ENCODE measurements around the gene MAPK9.

Gene MAPK9

DNA sequence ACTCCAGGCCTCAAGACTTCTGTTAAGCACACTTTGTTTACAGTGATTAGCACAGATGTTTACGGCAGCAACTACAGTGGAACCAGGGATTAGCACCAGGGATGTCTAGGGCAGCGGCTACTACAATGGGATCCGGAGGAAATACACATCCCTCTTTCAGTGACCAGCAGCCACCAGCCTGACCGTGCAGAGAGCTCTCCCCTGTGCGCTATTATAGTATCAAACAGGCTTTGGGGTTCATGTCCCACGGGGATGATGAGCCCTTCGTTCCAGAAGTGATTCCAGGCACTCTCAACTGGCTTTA lies 39.7 kb upstream of the MAPK9 start:
- TF ChIP-seq, protein P1, sequence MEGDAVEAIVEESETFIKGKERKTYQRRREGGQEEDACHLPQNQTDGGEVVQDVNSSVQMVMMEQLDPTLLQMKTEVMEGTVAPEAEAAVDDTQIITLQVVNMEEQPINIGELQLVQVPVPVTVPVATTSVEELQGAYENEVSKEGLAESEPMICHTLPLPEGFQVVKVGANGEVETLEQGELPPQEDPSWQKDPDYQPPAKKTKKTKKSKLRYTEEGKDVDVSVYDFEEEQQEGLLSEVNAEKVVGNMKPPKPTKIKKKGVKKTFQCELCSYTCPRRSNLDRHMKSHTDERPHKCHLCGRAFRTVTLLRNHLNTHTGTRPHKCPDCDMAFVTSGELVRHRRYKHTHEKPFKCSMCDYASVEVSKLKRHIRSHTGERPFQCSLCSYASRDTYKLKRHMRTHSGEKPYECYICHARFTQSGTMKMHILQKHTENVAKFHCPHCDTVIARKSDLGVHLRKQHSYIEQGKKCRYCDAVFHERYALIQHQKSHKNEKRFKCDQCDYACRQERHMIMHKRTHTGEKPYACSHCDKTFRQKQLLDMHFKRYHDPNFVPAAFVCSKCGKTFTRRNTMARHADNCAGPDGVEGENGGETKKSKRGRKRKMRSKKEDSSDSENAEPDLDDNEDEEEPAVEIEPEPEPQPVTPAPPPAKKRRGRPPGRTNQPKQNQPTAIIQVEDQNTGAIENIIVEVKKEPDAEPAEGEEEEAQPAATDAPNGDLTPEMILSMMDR (conservative IDR thresholded peaks at IDR 0.05; ENCODE audit: control insufficient read depth, insufficient read depth, low read depth, low read length) = no peak
- DNase-seq (ENCODE audit: low read depth) = no peak
- no peak overlapping the region for H3K4me3 ChIP-seq (ENCODE audit: control insufficient read depth, low read depth, low read length)

DNA sequence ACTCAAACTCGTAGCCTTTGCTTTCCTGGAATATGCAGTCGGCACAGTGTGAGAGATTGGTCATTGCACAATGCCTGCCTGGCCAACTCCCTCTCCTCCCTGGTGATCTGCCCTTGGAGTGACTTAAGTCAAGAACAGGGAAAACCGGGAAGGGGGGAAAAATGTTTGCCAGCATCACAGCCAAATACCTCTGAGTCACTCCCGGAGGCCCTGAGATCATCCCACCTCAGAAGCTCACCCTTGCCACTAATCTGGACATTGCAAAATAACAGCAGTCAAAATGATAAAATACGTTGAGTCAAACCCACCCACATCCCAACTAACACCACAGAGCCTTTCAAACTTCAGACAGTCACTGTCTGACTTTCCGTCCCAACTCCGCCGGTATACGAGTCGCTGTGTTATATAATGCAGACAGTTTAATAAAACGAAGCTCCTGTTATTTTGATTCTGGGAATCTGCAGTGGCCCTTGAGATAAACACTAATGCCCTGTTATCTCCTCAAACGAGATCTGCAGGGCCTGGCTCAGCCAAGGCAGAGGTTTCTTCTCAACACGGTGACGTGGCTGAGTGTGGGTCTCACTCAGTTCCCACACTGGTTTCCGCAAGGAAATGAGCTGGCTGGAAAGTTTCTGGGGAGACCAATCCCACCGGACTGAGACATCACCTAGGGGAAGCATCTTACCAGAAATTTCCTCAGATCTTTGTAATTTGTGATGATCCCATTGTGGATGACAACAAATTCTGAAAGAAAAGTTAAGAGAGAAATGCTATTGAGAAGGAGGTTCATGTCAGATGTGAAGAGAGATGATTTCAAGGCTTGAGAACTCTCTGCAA lies 39.1 kb upstream of the MAPK9 start:
- H3K4me3 ChIP-seq (ENCODE audit: control insufficient read depth, low read depth, low read length) = no peak overlapping the region
- DNase-seq (ENCODE audit: low read depth) = peak; percentile 100
- TF ChIP-seq, protein P1 (conservative IDR thresholded peaks at IDR 0.05; ENCODE audit: control insufficient read depth, insufficient read depth, low read depth, low read length) = no peak

DNA sequence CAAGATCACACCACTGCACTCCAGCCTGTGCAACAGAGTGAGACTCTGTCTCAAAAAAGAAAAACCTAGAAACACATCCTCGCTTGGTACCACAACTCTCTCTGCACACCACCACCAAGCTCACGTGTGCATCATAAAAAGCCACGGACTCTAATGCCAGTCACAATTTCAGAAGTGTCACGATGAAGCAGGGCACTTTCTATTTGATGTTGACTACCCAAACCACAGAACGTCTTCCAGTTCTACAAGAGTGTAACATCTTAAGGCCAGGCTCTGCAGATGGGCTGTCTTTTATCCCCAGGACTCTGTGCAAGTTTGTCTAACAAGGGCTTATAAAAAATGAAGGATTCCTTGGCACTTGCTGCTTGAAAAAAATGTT lies 38.4 kb upstream of the MAPK9 start:
- no peak overlapping the region for H3K4me3 ChIP-seq (ENCODE audit: control insufficient read depth, low read depth, low read length)
- DNase-seq (ENCODE audit: low read depth) = no peak
- TF ChIP-seq, protein P1 (conservative IDR thresholded peaks at IDR 0.05; ENCODE audit: control insufficient read depth, insufficient read depth, low read depth, low read length) = no peak

DNA sequence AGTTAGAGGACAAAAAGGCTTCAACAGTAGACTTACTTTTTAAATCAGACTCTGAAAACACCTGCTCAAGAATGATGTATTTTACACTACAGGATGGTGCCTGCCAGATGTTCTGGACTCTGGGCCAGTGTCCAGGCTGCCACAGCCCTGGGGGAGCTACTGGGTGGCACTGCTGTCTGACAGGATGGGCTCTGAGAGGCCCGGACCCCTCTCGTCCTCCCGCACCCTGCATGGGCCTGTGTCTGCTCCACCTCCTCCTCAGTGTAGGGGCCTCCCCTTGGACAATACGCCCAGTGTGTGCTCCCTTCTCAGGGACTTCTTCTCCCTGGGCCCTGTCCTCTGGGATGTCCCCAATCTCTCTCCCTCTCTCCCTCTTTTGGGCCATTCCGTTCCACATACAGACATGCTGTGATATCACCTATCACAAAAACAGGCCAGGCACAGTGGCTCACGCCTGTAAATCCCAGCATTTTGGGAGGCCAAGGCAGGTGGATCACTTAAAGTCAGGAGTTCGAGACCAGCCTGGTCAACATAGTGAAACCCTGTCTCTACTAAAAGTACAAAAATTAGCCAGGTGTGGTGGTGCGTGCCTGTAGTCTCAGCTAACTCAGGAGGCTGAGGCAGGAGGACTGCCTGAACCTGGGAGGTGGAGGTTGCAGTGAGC lies 37.9 kb upstream of the MAPK9 start:
- H3K4me3 ChIP-seq (ENCODE audit: control insufficient read depth, low read depth, low read length) = no peak overlapping the region
- TF ChIP-seq, protein P1 (conservative IDR thresholded peaks at IDR 0.05; ENCODE audit: control insufficient read depth, insufficient read depth, low read depth, low read length) = no peak
- no peak for DNase-seq (ENCODE audit: low read depth)

DNA sequence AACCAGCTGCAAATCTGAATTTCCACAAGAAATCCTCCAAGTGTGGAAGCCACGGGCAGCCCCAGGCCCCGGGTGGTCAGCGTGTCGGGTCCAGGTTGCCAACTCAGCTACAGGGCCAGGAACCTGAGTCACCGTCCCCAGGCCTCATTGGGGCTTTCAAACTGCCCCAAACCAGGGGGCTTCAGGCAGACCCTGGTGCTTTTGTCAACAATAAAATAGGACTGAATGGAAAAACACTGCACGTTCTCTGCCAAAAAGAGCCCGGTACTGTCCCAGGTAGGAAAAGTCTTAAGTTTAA lies 37.2 kb upstream of the MAPK9 start:
- no peak for DNase-seq (ENCODE audit: low read depth)
- no peak overlapping the region for H3K4me3 ChIP-seq (ENCODE audit: control insufficient read depth, low read depth, low read length)
- TF ChIP-seq, protein P1 (conservative IDR thresholded peaks at IDR 0.05; ENCODE audit: control insufficient read depth, insufficient read depth, low read depth, low read length) = no peak

DNA sequence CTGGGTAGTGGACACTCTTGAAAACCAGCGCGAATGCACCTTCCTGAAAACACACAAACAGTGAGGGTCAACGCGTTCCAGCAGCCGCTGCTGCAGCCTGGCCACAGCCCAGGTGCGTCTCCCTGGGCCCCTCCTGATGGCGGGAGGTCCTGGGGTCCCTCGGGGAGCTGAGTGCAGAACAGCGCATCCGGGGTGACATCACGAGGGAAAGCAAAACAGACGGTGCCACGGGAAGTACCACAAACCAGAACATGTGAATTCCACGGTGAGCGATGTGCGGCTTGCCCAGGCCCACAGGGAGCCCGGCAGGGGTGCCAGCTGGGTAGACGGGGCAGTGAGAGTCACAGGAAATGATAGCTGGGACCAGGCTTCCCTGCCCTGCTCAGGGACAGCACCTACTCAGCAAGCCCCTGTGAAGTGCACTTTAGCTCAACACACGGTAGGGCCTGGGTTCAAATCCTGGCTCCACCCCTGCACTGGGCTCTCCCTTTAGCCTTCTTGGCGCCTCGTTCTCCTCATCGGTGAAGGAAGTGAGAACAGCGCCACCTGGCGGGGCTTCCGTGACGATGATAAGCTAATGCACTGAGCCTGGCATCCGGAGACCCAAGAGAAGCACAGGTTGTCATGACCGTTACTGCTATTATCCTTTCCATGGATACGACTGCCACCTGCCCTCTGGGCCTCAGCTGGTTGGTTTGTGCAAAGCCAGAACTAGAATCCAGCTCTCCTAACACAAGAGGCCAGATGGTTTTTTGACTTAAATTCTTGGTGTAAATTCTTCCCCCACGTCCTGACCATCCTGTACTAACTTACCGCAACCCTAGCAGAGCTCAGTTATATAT lies 36.6 kb upstream of the MAPK9 start:
- TF ChIP-seq, protein P1 (conservative IDR thresholded peaks at IDR 0.05; ENCODE audit: control insufficient read depth, insufficient read depth, low read depth, low read length) = peak; percentile 69
- H3K4me3 ChIP-seq (ENCODE audit: control insufficient read depth, low read depth, low read length) = no peak overlapping the region
- peak; percentile 80 for DNase-seq (ENCODE audit: low read depth)

Measured in fibroblast of mammary gland (primary cell).